GM12874 (cell line): Measurements from ENCODE around the gene CCDC174.

Source experiments
- TF ChIP-seq, protein P1 (sequence below): IDR thresholded peaks from 2 replicates; pipeline ENCODE4 v1.5.1; 2011; ENCODE audit warnings: low read depth, mild to moderate bottlenecking, control low read depth, low read length, moderate library complexity; ENCODE audit not compliant: insufficient read depth

The CCDC174 gene

DNA sequence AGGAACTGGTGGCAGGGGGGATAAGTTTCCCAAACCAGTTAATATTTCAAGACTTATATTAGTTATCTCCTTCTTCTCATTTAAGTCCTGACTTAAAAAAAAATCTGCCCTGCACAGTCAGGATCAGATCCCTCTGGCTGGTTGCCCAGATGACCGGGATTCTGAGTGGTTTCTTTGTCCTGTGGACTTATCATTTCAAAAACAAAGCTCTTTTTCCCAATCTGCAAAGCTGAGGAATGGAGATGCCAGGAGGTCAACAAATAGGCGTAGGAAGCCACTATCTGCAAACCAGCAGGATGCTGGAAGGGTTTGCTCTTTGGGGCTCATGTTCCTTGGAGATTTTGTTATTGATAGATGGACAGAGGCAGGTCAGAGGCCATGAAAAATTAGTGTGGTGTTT is 29.2 kb downstream of the CCDC174 start:
- TF ChIP-seq, protein P1, sequence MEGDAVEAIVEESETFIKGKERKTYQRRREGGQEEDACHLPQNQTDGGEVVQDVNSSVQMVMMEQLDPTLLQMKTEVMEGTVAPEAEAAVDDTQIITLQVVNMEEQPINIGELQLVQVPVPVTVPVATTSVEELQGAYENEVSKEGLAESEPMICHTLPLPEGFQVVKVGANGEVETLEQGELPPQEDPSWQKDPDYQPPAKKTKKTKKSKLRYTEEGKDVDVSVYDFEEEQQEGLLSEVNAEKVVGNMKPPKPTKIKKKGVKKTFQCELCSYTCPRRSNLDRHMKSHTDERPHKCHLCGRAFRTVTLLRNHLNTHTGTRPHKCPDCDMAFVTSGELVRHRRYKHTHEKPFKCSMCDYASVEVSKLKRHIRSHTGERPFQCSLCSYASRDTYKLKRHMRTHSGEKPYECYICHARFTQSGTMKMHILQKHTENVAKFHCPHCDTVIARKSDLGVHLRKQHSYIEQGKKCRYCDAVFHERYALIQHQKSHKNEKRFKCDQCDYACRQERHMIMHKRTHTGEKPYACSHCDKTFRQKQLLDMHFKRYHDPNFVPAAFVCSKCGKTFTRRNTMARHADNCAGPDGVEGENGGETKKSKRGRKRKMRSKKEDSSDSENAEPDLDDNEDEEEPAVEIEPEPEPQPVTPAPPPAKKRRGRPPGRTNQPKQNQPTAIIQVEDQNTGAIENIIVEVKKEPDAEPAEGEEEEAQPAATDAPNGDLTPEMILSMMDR = no peak

DNA sequence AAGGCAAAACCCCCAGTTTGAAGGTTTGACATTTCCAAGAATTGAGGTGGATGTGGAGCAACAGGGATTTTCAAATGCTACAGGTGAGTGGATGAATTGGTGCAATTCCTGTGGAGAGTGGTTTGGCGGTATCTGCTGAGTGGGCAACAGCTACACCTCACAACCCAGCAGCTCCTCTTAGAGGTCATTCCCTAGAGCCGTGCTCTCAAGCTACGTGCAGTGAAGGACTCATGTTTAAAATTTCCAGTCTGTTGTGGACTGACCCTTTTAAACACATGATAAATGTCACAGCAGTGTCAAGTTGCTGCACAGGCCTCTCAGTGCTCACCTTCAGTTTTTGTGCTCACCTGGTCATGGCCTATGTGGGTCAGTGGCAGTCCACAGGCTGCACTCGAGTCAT is 32.9 kb downstream of the CCDC174 start:
- TF ChIP-seq, protein P1 = no peak

DNA sequence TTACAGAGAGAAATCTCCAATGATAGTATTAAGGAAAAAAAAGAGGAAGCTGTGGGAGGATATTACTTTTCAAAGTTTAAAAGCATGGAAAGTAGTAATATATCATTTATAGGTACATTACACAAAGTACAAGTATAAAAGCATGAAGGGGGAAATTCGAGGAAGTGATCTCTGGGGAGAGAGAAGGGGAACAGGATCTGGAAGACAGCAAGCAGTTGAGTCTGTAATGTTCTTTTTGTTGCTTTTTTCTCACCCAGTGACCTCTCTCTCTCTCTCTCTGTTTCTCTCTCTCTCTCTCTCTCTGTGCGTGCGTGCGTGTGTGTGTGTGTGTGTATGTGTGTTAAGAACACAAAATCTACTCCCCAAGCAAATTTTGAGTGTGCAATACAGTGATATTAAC is 33.6 kb downstream of the CCDC174 start:
- TF ChIP-seq, protein P1 = no peak

DNA sequence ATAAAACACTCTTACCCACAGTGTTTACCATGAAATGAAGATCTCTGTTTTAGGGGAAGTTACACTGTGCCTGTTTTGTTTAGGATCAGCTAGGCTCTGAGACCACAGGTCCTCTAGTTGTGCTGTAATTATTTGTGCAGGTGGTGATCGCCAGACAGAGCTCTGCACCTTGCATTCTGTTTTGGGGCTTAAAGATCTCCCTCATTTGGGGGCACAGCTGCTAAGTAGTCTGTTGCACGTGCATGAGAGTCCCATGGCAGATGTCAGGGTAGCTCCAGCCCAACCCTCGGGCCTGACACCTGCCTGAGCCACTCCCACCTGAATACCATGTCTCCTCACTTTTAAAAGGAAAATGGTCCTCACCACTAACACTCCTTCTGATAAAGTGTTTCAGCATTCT is 35.8 kb downstream of the CCDC174 start:
- TF ChIP-seq, protein P1 = no peak

DNA sequence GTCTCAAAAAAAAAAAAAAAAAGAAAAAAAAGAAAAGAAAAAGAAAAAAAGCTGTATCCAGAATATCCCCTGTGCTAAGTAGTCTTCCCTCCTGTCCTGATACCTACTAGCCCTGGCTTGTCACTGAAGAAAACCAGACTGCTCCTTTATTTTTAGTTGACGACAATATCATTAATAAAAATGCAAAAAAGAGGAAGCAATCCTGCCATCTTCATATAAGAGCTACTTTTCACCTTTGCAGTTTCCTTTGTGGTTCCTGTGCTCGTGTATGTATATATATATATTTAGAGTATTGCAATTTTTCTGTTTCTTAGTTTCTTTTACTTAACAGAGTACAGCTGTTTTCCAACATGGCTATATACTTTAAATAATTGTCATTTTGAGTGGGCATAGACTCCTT is 37.0 kb downstream of the CCDC174 start:
- TF ChIP-seq, protein P1 = no peak

DNA sequence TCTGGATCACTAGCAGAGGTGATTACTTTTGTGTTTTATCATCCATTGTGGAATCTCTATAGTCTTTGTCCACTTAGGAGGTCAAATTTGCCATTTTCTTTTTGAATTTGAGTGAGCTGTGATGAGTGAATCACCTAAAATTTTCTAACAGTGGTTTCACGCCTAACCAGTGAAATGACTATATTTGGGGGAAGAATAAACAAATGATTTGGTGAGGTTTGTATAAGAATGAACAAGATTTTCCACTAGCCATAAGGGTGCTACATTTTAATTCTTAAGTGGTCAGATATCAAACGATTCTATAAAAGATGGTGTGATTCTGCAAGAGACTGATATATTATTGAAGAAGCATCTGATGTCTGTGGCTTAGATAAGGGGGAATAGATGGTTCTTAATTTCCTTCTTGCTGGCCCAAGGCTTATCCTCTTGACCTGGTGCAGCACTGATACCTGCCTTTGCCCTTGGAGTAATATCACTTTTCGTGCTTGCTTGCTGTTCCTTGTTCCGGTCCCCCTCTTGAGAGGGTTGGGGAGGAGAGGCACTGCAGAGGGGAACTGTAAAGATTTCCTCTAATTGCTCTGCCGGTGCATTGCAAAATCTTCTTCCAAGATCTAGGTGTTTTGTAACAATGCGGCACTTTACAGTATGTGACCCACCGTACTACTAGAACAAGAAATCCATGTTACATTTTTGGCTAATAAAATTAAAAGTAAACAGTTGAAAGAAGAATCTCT is 37.9 kb downstream of the CCDC174 start:
- TF ChIP-seq, protein P1 = no peak

GRCh38 chr3:14691239-14691638 is 39.7 kb downstream of the CCDC174 start:
- TF ChIP-seq, protein P1 = no peak
